Limb (tissue), 2 donors: Measurements from ENCODE around the gene TRAK1.

ENCODE experiments used
- DNase-seq, 2 donors: peaks; one replicate each; pipeline ENCODE4 v3.0.0-alpha.2; 2016; ENCODE audit errors: extremely low spot score in 2 of 2

The TRAK1 gene

GRCh38 chr3:42066516-42067181 lies 24.5 kb upstream of the TRAK1 start:
- DNase-seq = peak in 1 of 2 donors; percentile 70

- DNase-seq = peak in 1 of 2 donors; percentile 86
Measured at GRCh38 chr3:42067326-42067725, 23.8 kb upstream of the TRAK1 start.

- no peak for DNase-seq
Measured at GRCh38 chr3:42068303-42069088, 22.7 kb upstream of the TRAK1 start.

- no peak for DNase-seq
Measured at GRCh38 chr3:42070089-42070488, 21.1 kb upstream of the TRAK1 start.

- DNase-seq = no peak
Measured at GRCh38 chr3:42070524-42070923, 20.6 kb upstream of the TRAK1 start.

GRCh38 chr3:42071904-42072812 lies 19.0 kb upstream of the TRAK1 start:
- DNase-seq = peak; percentile 78 to 89

- no peak for DNase-seq
Measured at GRCh38 chr3:42072831-42073301, 18.3 kb upstream of the TRAK1 start.

GRCh38 chr3:42077785-42078184 lies 13.4 kb upstream of the TRAK1 start:
- no peak for DNase-seq

- DNase-seq = no peak
Measured at GRCh38 chr3:42078677-42079076, 12.5 kb upstream of the TRAK1 start.

GRCh38 chr3:42079701-42080452 lies 11.3 kb upstream of the TRAK1 start:
- no peak for DNase-seq

GRCh38 chr3:42080453-42080872 lies 10.7 kb upstream of the TRAK1 start:
- DNase-seq = no peak

GRCh38 chr3:42081838-42082473 lies 9.2 kb upstream of the TRAK1 start:
- no peak for DNase-seq

GRCh38 chr3:42084586-42084985 lies 6.6 kb upstream of the TRAK1 start:
- no peak for DNase-seq

- no peak for DNase-seq
Measured at GRCh38 chr3:42085641-42086376, 5.3 kb upstream of the TRAK1 start.

- DNase-seq = no peak
Measured at GRCh38 chr3:42088803-42089530, 2.2 kb upstream of the TRAK1 start.

GRCh38 chr3:42092006-42092405 lies 849 bp downstream of the TRAK1 start:
- no peak for DNase-seq

GRCh38 chr3:42094128-42094527 lies 3.0 kb downstream of the TRAK1 start:
- no peak for DNase-seq

GRCh38 chr3:42094691-42095391 lies 3.7 kb downstream of the TRAK1 start:
- DNase-seq = no peak

- DNase-seq = no peak
Measured at GRCh38 chr3:42095540-42095939, 4.4 kb downstream of the TRAK1 start.
